Psoas muscle (tissue), 8 donors: ENCODE measurements around the gene FKBP2. TPM values are rescaled to one million over a fixed set of nuclear protein-coding genes. Genes with fewer than 3 reads are reported as not detected.

Experiments used
- ATAC-seq, 4 donors: fragments of 200-7000 bp; cut with Tn5 transposase; one replicate each; pipeline ENCODE4 v1.9.1; 2020; ENCODE audit warnings: moderate library complexity in 3 of 4, mild to moderate bottlenecking in 2 of 4
- DNase-seq, 2 donors: peaks; one replicate each; pipeline ENCODE4 v3.0.0-alpha.2; 2020
- H3K27ac ChIP-seq: fragments of 200-600 bp; one replicate; pipeline ENCODE4 v1.8.0; 2022
- H3K27me3 ChIP-seq, 3 donors: fragments of 200-600 bp in 1 of 3; one replicate each; pipeline versions ENCODE4 v1.6.1 to v1.8.0; 2013 to 2022; ENCODE audit warnings: low read length in 2 of 3, mild to moderate bottlenecking in 2 of 3, moderate library complexity in 1 of 3; ENCODE audit not compliant: insufficient read depth in 3 of 3
- H3K36me3 ChIP-seq, 2 donors: fragments of 200-600 bp in 1 of 2; one replicate each; pipeline versions ENCODE4 v1.6.1 to v1.8.0; 2013 to 2022; ENCODE audit warnings: low read depth in 1 of 2, mild to moderate bottlenecking in 1 of 2, moderate library complexity in 1 of 2; ENCODE audit not compliant: insufficient read depth in 1 of 2
- H3K4me1 ChIP-seq: fragments of 200-600 bp; one replicate; pipeline ENCODE4 v1.8.0; 2022
- H3K4me3 ChIP-seq: fragments of 200-600 bp; one replicate; pipeline ENCODE4 v1.8.0; 2022; ENCODE audit warnings: mild to moderate bottlenecking
- H3K9me3 ChIP-seq: fragments of 200-600 bp; one replicate; pipeline ENCODE4 v1.8.0; 2022
- CTCF ChIP-seq: fragments of 200-600 bp; IDR thresholded peaks from one replicate; pipeline ENCODE4 v1.8.0; 2022; ENCODE audit warnings: antibody characterized with exemption
- WGBS, 3 donors: extraction: QIAGEN DNeasy Blood & Tissue Kit; methylation state at CpG; one replicate each; pipeline versions ENCODE4 v1.1.6 to v1.1.7; 2013; 5-methylcytosine and 5-hydroxymethylcytosine counted together
- intact Hi-C, 2 donors: fragments of 100-400 bp; cut with DNase I; formaldehyde crosslinking; loops; one replicate each; pipeline versions ENCODE4 v1.11.0 to v1.14.2; 2022
- polyA plus RNA-seq, 3 donors: library from polyadenylated mRNA; stranded (reverse); fragments of 200-250 nt; gene quantifications; one replicate each; pipeline ENCODE4 v1.2.3, GENCODE V29; 2013
- total RNA-seq, 4 donors: library from RNA; stranded (reverse); fragmentation: NEBNext Ultra II Directional in 2 of 4; extraction: Animal tissue kit (Norgen Biotek cat#: 25700) in 2 of 4; gene quantifications; one replicate each; pipeline versions ENCODE4 v1.2.1 to v1.2.4, GENCODE V29; 2021 to 2023
- donor health status: healthy with polysubstance abuse.
- donor health status: DM: no; HTN: no; CAD: no; lungs with moderate emphysema.
- donor health status: Bipolar disorder and iron deficiency.
- donor health status: healthy.
- donor health status: DM: yes; HTN: yes; CAD: no.
- donor health status: DM: no; HTN: no; CAD: no.
- donor health status: DM: no; HTN: no; CAD: no.
- donor health status: DM: yes; HTN: yes; CAD: no.

FKBP2 gene
- total and polyA plus RNA-seq, 7 donors, result 17.8 to 228 (median 26.6) TPM

GRCh38 chr11:64251016-64251752, 10.3 kb downstream of the FKBP2 start, which contains the start of gene PLCB3:
Gene PLCB3 (plus strand): TSS chr11:64251530. CDS start chr11:64251650, 120 bp downstream.
- peaks cover 0 to 18% of the 10 kb centered on the region in 2 donors for H3K36me3 ChIP-seq
- peak within 1 kb of the TSS; percentile 89 for H3K4me3 ChIP-seq
- H3K27ac ChIP-seq, result peak within 1 kb of the TSS; percentile 75
- TF ChIP-seq CTCF, result peak; percentile 83
- intact Hi-C loops, result loop anchor here (2.0 to 5.0 kb wide), 2 partner anchors 18 to 51 kb away; partner anchors contain the start of gene CATSPERZ (in 1 of the 2)
- ATAC-seq, result peak; percentile 58 to 67 (median 64)
- peaks cover 36% of the 10 kb centered on the region for H3K4me1 ChIP-seq
- H3K9me3 ChIP-seq, result no peaks in the 10 kb centered on the region
- DNase-seq, result peak; percentile 55 to 82
- H3K27me3 ChIP-seq, result no peaks in the 10 kb centered on the region
- WGBS, 3 donors, result 0 to 1% (median 0%) methylated on average over 27 to 75 of the region's 75 CpGs

DNA sequence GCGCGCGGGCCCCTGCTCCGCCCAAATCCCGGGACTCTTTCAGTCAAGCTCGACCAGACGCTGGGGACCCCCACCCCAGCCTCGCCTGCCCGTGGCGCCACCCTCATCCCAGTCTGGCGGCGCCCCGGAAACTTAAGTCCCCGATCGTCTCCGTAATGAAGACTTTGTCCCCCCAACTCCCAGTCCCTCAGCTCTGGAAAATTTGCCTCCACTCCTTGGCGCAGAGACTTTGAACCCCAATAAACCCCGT, 10.8 kb downstream of the FKBP2 start:
- WGBS, 3 donors, result 0 to 1% (median 0%) methylated on average over 10 to 18 of the region's 18 CpGs
- H3K27ac ChIP-seq, result peak overlapping the region; percentile 75
- intact Hi-C loops, result loop anchor here (2.0 to 5.0 kb wide), 2 partner anchors 17 to 51 kb away; partner anchors contain the start of gene CATSPERZ (in 1 of the 2)

DNA sequence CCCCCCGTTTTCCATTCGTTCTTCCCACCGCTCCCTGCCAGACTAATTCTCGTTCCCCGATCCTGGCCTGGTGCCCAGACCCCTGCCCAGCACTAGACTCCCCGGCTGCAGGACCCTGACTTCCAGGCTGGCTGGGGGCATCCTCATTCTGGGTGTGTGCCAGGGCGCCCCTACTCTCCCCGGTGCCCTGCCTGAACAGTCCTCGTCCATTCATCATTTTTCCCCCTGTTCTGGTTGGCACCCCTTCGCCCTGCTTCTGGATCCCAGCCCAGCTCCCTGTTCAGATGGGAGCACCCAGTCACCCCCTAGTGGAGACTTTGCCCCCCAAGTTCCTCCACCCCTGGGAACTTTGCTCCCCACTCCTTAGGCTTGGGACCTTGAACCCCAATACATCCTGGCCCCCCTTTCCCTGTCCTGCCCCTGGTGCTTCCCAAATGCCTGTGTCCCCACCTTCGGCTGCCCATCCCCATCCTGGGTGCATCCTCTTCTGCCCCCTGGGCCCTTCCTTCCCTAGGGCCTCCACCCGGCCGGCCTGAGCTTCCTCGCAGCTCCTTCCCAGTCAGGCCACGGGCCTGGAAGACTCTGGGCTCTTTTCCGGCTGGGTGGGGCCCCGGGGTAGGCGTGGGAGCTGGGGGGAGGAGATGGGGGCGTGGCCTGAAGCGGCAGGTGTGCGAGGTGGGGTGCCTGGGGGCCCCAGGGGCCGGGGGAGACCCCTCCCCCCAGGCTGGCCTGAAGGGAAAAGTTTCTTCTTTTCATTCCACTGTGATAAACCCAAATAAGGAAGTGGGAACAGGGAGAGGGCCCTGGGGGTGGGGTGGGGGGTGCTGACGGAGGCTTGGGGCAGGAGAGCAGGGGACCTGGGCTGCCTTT, 11.3 kb downstream of the FKBP2 start:
- H3K36me3 ChIP-seq, result peaks cover 0 to 28% of the 10 kb centered on the region in 2 donors
- no peaks in the 10 kb centered on the region for H3K9me3 ChIP-seq
- peaks cover 36% of the 10 kb centered on the region for H3K4me1 ChIP-seq
- peak; percentile 52 to 74 for DNase-seq
- peak in 2 of 4 donors; percentile 17 for ATAC-seq
- no peaks in the 10 kb centered on the region for H3K27me3 ChIP-seq
- no peak for TF ChIP-seq CTCF
- intact Hi-C loops, result loop anchor here in 1 of 2 donors (2.0 to 5.0 kb wide), 2 partner anchors 17 to 50 kb away; partner anchors contain the start of gene CATSPERZ
- peak overlapping the region; percentile 75 for H3K27ac ChIP-seq
- peak overlapping the region; percentile 89 for H3K4me3 ChIP-seq
- WGBS, 3 donors, result 9 to 23% (median 10%) methylated on average over 22 to 23 of the region's 23 CpGs

More for the DNA sequence above, 10.8 kb downstream of the FKBP2 start:
- H3K4me3 ChIP-seq, result peak overlapping the region; percentile 89
- no peaks in the 10 kb centered on the region for H3K27me3 ChIP-seq
- H3K36me3 ChIP-seq, result peaks cover 0 to 23% of the 10 kb centered on the region in 2 donors
- peaks cover 36% of the 10 kb centered on the region for H3K4me1 ChIP-seq
- no peaks in the 10 kb centered on the region for H3K9me3 ChIP-seq
- TF ChIP-seq CTCF, result no peak
- DNase-seq (no peak), ATAC-seq (no peak)

- H3K27ac ChIP-seq, result peak overlapping the region; percentile 6
- H3K36me3 ChIP-seq, result peaks cover 0 to 36% of the 10 kb centered on the region in 2 donors
- peaks cover 32% of the 10 kb centered on the region for H3K4me1 ChIP-seq
- peak overlapping the region; percentile 89 for H3K4me3 ChIP-seq
- H3K9me3 ChIP-seq, result no peaks in the 10 kb centered on the region
- intact Hi-C loops, result loop anchor here in 1 of 2 donors (2.0 to 5.0 kb wide), 2 partner anchors 16 to 49 kb away; partner anchors contain the start of gene CATSPERZ
- no peaks in the 10 kb centered on the region for H3K27me3 ChIP-seq
- ATAC-seq (no peak), DNase-seq (peak in 1 of 2 donors; percentile 41)
- TF ChIP-seq CTCF, result no peak
- 72 to 73% (median 73%) methylated on average over 8 of the region's 8 CpGs for WGBS, 3 donors
Observed at GRCh38 chr11:64253043-64253442, 12.1 kb downstream of the FKBP2 start.
